Heart right ventricle (tissue), 16 donors: ENCODE results near the gene HCAR2. TPM values are rescaled to one million over a fixed set of nuclear protein-coding genes. Genes with fewer than 3 reads are reported as not detected.
A peak's percentile ranks its signal among the peaks of the same experiment; 100 is the strongest.

Experiments
- ATAC-seq, 8 donors: fragments of 200-7000 bp; cut with Tn5 transposase; one replicate each; pipeline ENCODE4 v1.9.1; 2020; ENCODE audit warnings: mild to moderate bottlenecking in 8 of 8, moderate library complexity in 8 of 8, moderate number of reproducible peaks in 1 of 8
- DNase-seq, 2 donors: peaks; one replicate each; pipeline ENCODE4 v3.0.0-alpha.2; 2020
- H3K27ac ChIP-seq, 10 donors: fragments of 200-600 bp; sonication (generic) in 2 of 10; one replicate each; pipeline versions ENCODE4 v1.5.0 to v1.8.0; 2020 to 2022; ENCODE audit warnings: mild to moderate bottlenecking in 3 of 10
- H3K27me3 ChIP-seq, 7 donors: fragments of 200-600 bp; one replicate each; pipeline ENCODE4 v1.8.0; 2021 to 2022; ENCODE audit warnings: mild to moderate bottlenecking in 2 of 7
- H3K36me3 ChIP-seq, 9 donors: fragments of 200-600 bp; sonication (generic) in 1 of 9; one replicate each; pipeline versions ENCODE4 v1.5.0 to v1.8.0; 2020 to 2022; ENCODE audit warnings: mild to moderate bottlenecking in 2 of 9
- H3K4me1 ChIP-seq, 9 donors: fragments of 200-600 bp; sonication (generic) in 1 of 9; one replicate each; pipeline versions ENCODE4 v1.5.0 to v1.8.0; 2020 to 2022; ENCODE audit warnings: mild to moderate bottlenecking in 4 of 9
- H3K4me3 ChIP-seq, 10 donors: fragments of 200-600 bp; sonication (generic) in 2 of 10; one replicate each; pipeline versions ENCODE4 v1.5.0 to v1.8.0; 2020 to 2022; ENCODE audit warnings: mild to moderate bottlenecking in 7 of 10, moderate library complexity in 2 of 10
- H3K9me3 ChIP-seq, 11 donors: fragments of 200-600 bp in 10 of 11; sonication (generic) in 2 of 11; one replicate each; pipeline versions ENCODE4 v1.5.0 to v1.8.0; 2013 to 2022; ENCODE audit warnings: mild to moderate bottlenecking in 2 of 11, control low read depth in 1 of 11, moderate library complexity in 1 of 11
- WGBS, 2 donors: extraction: QIAGEN DNeasy Blood & Tissue Kit; methylation state at CpG; one replicate each; pipeline ENCODE4 v1.1.7; 2013; ENCODE audit warnings: inconsistent platforms in 1 of 2; 5-methylcytosine and 5-hydroxymethylcytosine counted together
- intact Hi-C, 10 donors: fragments of 100-400 bp; cut with DNase I; formaldehyde crosslinking; loops; one replicate each; pipeline versions ENCODE4 v1.11.1 to v1.14.2; 2022
- polyA plus RNA-seq, 2 donors: library from polyadenylated mRNA; stranded (reverse); fragments of 200-250 nt; gene quantifications; one replicate each; pipeline ENCODE4 v1.2.3, GENCODE V29; 2013
- total RNA-seq, 10 donors: library from RNA; stranded (reverse); fragmentation: NEBNext Ultra II Directional in 3 of 10; extraction: Animal tissue kit (Norgen Biotek cat#: 25700) in 3 of 10; gene quantifications; one replicate each; pipeline versions ENCODE4 v1.2.1 to v1.2.4, GENCODE V29; 2021 to 2023
- TF ChIP-seq, protein P1 (sequence below), 9 donors: fragments of 200-600 bp; sonication (generic) in 2 of 9; IDR thresholded peaks; one replicate each; pipeline versions ENCODE4 v1.5.0 to v1.8.0; 2021 to 2022; ENCODE audit warnings: antibody characterized with exemption in 9 of 9, mild to moderate bottlenecking in 5 of 9, moderate library complexity in 1 of 9
- donor health status: Arrhythmogenic right ventricular cardiomyopathy.
- donor health status: ischemic (EF 13 %, LVEDD 7.1; RV severe dilation, severe dysfunction).
- donor health status: healthy with polysubstance abuse.
- donor health status: DM: no; HTN: yes; CAD: no.
- donor health status: DM: no; HTN: no; CAD: no.
- donor health status: ischemic (EF 25% LVEDD 6.9; RV normal size, moderate dysfunction).
- donor health status: ischemic (EF 25% LVEDD 5.7; RV mildly dilated, moderate dysfunction).
- donor health status: healthy.
- donor health status: DM: yes; HTN: yes; CAD: no.
- donor health status: Ischemic cardiomyopathy.
- donor health status: ischemic (EF 35%, LVEDD 5.7; RV mildly dilated, moderate dysfunction).
- donor health status: nonischemic (EF 11% LVEDD 7.7; RV severe dilation, severe dysfunction).
- donor health status: DM: yes; HTN: yes; CAD: no.
- donor health status: PGD.
- donor health status: ischemic (EF 29% LVEDD 5.4; RV normal size, mild dysfunction).
- donor health status: nonischemic (EF 23%, LVEDD 6.1; RV moderate dilation, normal function).

The HCAR2 gene
- total and polyA plus RNA-seq, 12 donors: 0.13 to 1.5 (median 0.40) TPM; not detected in 4

DNA sequence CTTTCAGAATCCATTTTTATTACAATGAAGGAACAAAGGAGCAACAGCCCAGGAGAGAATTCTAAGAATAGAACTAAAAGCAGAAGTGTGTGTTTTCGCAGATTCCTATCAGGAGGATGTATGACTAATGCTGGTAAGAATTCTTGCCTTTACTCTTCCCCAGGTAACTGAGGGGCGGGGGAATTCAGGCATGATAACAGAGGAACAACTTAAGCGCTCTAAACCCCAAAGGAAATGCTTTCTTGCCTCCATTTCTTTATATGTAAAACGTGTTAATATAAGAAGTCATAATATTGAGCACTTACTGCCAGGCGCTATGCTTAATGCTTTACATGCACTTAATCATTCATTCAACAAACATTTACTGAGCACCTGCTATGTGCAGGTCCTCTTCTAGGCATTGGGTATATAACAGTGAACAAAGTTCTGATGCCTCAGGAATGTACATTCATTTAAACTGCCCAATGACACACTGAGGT, 23.0 kb upstream of the HCAR2 start:
- TF ChIP-seq, protein P1, sequence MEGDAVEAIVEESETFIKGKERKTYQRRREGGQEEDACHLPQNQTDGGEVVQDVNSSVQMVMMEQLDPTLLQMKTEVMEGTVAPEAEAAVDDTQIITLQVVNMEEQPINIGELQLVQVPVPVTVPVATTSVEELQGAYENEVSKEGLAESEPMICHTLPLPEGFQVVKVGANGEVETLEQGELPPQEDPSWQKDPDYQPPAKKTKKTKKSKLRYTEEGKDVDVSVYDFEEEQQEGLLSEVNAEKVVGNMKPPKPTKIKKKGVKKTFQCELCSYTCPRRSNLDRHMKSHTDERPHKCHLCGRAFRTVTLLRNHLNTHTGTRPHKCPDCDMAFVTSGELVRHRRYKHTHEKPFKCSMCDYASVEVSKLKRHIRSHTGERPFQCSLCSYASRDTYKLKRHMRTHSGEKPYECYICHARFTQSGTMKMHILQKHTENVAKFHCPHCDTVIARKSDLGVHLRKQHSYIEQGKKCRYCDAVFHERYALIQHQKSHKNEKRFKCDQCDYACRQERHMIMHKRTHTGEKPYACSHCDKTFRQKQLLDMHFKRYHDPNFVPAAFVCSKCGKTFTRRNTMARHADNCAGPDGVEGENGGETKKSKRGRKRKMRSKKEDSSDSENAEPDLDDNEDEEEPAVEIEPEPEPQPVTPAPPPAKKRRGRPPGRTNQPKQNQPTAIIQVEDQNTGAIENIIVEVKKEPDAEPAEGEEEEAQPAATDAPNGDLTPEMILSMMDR (IDR thresholded peaks at IDR 0.05): no peak
- DNase-seq (no peak), ATAC-seq (peak in 1 of 8 donors; percentile 39)
- Histone ChIP-seq H3K27me3 (peaks cover 0 to 11% (median 0%) of the 10 kb centered on the region in 7 donors), H3K36me3 (no peaks in the 10 kb centered on the region), H3K27ac (peak overlapping the region in 1 of 10 donors; percentile 4), H3K4me1 (peaks cover 0 to 16% (median 0%) of the 10 kb centered on the region in 9 donors), H3K9me3 (no peaks in the 10 kb centered on the region), H3K4me3 (no peak overlapping the region)
- intact Hi-C loops: no loop called here
- WGBS, 2 donors: 52 to 60% methylated on average over 5 of the region's 5 CpGs

DNA sequence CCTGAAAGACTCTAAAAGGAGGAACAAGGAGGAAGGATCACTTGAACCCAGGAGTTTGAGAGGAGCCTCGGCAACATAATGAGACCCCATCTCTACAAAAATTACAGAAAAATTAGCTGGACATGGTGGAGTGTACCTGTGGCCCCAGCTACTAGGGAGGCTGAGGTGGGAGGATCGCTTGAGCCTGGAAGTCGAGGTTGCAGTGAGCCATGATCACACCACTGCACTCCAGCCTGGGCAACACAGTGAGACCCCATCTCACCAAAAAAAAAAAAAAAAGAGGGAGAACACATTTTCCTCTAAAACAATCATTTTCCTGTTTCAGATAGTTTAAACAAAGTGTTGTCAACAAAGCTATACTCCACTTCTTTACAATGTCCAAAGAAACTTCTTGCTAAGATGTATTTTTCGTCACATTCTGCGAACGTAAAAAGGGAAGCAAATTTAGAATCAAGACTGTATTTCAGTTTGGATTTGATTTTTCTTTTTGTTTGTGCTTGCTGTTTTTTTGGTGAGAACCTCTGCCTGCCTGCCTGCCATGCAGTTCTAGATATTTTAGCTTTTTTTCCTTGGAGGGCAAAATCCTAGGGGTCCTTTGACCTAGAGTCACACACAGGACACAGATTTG, 22.4 kb upstream of the HCAR2 start:
- H3K27me3 ChIP-seq: peaks cover 0 to 7% (median 0%) of the 10 kb centered on the region in 7 donors
- H3K36me3 ChIP-seq: no peaks in the 10 kb centered on the region
- TF ChIP-seq, protein P1 (IDR thresholded peaks at IDR 0.05): no peak
- WGBS, 2 donors: 88 to 91% methylated on average over 6 of the region's 6 CpGs
- no peak overlapping the region for H3K4me3 ChIP-seq
- intact Hi-C loops: no loop called here
- H3K9me3 ChIP-seq: no peaks in the 10 kb centered on the region
- peak overlapping the region in 1 of 10 donors; percentile 4 for H3K27ac ChIP-seq
- ATAC-seq (no peak), DNase-seq (no peak)
- H3K4me1 ChIP-seq: peaks cover 0 to 22% (median 0%) of the 10 kb centered on the region in 9 donors

GRCh38 chr12:122724641-122725243, 21.6 kb upstream of the HCAR2 start:
- Histone ChIP-seq H3K4me3 (no peak overlapping the region), H3K36me3 (no peaks in the 10 kb centered on the region), H3K27me3 (peaks cover 0 to under 1% (median 0%) of the 10 kb centered on the region in 7 donors), H3K4me1 (peaks cover 0 to 30% (median 0%) of the 10 kb centered on the region in 9 donors), H3K27ac (no peak overlapping the region), H3K9me3 (no peaks in the 10 kb centered on the region)
- no peak for DNase-seq
- 91 to 92% methylated on average over 12 of the region's 12 CpGs for WGBS, 2 donors
- TF ChIP-seq, protein P1 (IDR thresholded peaks at IDR 0.05): no peak
- no peak for ATAC-seq
- intact Hi-C loops: no loop called here

- no peak for ATAC-seq
- Histone ChIP-seq H3K27me3 (no peaks in the 10 kb centered on the region), H3K4me3 (no peak overlapping the region), H3K9me3 (no peaks in the 10 kb centered on the region), H3K4me1 (peaks cover 0 to 30% (median 0%) of the 10 kb centered on the region in 9 donors), H3K27ac (no peak overlapping the region), H3K36me3 (no peaks in the 10 kb centered on the region)
- DNase-seq: no peak
- WGBS, 2 donors: 47 to 75% methylated on average over 1 of the region's 1 CpG
- TF ChIP-seq, protein P1 (IDR thresholded peaks at IDR 0.05): no peak
- intact Hi-C loops: no loop called here
Measured at GRCh38 chr12:122722387-122722786, 19.2 kb upstream of the HCAR2 start.
